Keratinocyte (primary cell): ENCODE data around the gene EXOSC5. TPM values are rescaled to one million over a fixed set of nuclear protein-coding genes. Genes with fewer than 3 reads are reported as not detected.

ENCODE experiments used
- DNase-seq: peaks from one replicate; pipeline ENCODE4 v3.0.0-alpha.2; 2011; ENCODE audit warnings: low read depth, missing footprints, low spot score
- FAIRE-seq: peaks from 2 replicates; lab custom pipeline; 2011; peaks lifted over from hg19 to GRCh38; lab: Jason Lieb, UNC
- H2AFZ ChIP-seq: 2 replicates; pipeline ENCODE4 v1.6.0; 2012; ENCODE audit warnings: low read length, control low read depth, inconsistent platforms; ENCODE audit not compliant: control insufficient read depth
- H3K27ac ChIP-seq: 2 replicates; pipeline ENCODE4 v1.5.1; 2011; ENCODE audit warnings: low read length; ENCODE audit not compliant: control insufficient read depth, insufficient read depth
- H3K27me3 ChIP-seq: 3 replicates; pipeline ENCODE4 v1.6.0; 2011; ENCODE audit warnings: low read length; ENCODE audit not compliant: control insufficient read depth, insufficient read depth; ENCODE audit errors: extremely low read depth
- H3K36me3 ChIP-seq, 2 experiments: 2 replicates in 1 of 2; 3 replicates in 1 of 2; pipeline ENCODE4 v1.5.1; 2011; ENCODE audit warnings: low read length in 2 of 2, mild to moderate bottlenecking in 1 of 2; ENCODE audit not compliant: control insufficient read depth in 2 of 2, insufficient read depth in 2 of 2; ENCODE audit errors: extremely low read depth in 1 of 2
- H3K4me1 ChIP-seq: 3 replicates; pipeline ENCODE4 v1.5.1; 2011; ENCODE audit warnings: low read length; ENCODE audit not compliant: control insufficient read depth, insufficient read depth; ENCODE audit errors: extremely low read depth
- H3K4me2 ChIP-seq: 3 replicates; pipeline ENCODE4 v1.6.0; 2011; ENCODE audit warnings: low read depth, low read length; ENCODE audit not compliant: control insufficient read depth, insufficient read depth; ENCODE audit errors: extremely low read depth
- H3K4me3 ChIP-seq, 3 experiments: fragments of 200-600 bp in 1 of 3; sonication (generic) in 1 of 3; 2 replicates in 2 of 3; 3 replicates in 1 of 3; pipeline ENCODE4 v1.5.1; 2011 to 2016; ENCODE audit warnings: low read length in 3 of 3, mild to moderate bottlenecking in 3 of 3, control low read depth in 2 of 3, inconsistent platforms in 1 of 3, low read depth in 1 of 3, mixed read lengths in 1 of 3, mixed run types in 1 of 3, moderate library complexity in 1 of 3; ENCODE audit not compliant: control insufficient read depth in 2 of 3, insufficient read depth in 2 of 3; ENCODE audit errors: extremely low read depth in 1 of 3
- H3K79me2 ChIP-seq: 2 replicates; pipeline ENCODE4 v1.6.0; 2012; ENCODE audit warnings: low read length; ENCODE audit not compliant: control insufficient read depth, insufficient read depth
- H3K9ac ChIP-seq: 3 replicates; pipeline ENCODE4 v1.6.0; 2011; ENCODE audit warnings: low read length; ENCODE audit not compliant: control insufficient read depth, insufficient read depth; ENCODE audit errors: extremely low read depth
- H3K9me1 ChIP-seq: 3 replicates; pipeline ENCODE4 v1.6.0; 2011; ENCODE audit warnings: low read length; ENCODE audit not compliant: control insufficient read depth, insufficient read depth; ENCODE audit errors: extremely low read depth
- H3K9me3 ChIP-seq: 2 replicates; pipeline ENCODE4 v1.5.1; 2012; ENCODE audit warnings: low read depth, low read length; ENCODE audit not compliant: control insufficient read depth
- H4K20me1 ChIP-seq: 3 replicates; pipeline ENCODE4 v1.6.0; 2011; ENCODE audit warnings: low read length; ENCODE audit not compliant: control insufficient read depth, insufficient read depth; ENCODE audit errors: extremely low read depth
- EZH2 ChIP-seq: IDR thresholded peaks from one replicate; pipeline ENCODE4 v1.6.1; 2012; ENCODE audit warnings: inconsistent platforms, mild to moderate bottlenecking, low read length, moderate library complexity
- dilution Hi-C: fragments of 300-500 bp; cut with MboI; formaldehyde crosslinking; loops from one replicate; pipeline ENCODE4 v1.7.0; 2020; ENCODE audit warnings: low sequenced_read_pairs; ENCODE audit not compliant: extremely low pct_ligation_motif_present
- polyA plus RNA-seq, 5 experiments: library from polyadenylated mRNA; depleted of rRNA in 3 of 5; stranded (reverse) in 3 of 5; stranded (forward) in 1 of 5; unstranded in 1 of 5; fragments of >200 nt; gene quantifications; 1 replicate in 1 of 5; 2 replicates in 3 of 5; 3 replicates in 1 of 5; pipeline versions ENCODE4 v1.2.1 to v1.2.3, GENCODE V29; 2011 to 2012; ENCODE audit warnings: missing spikeins in 2 of 5, low read depth in 1 of 5, low replicate concordance in 1 of 5
- TF ChIP-seq, protein P1 (sequence below), 3 experiments: IDR thresholded peaks in 1 of 3; conservative IDR thresholded peaks in 1 of 3; optimal IDR thresholded peaks in 1 of 3; 2 replicates in 2 of 3; 3 replicates in 1 of 3; pipeline versions ENCODE3 to v1.5.1; 2011; ENCODE audit warnings: low read length in 3 of 3, mild to moderate bottlenecking in 3 of 3, moderate library complexity in 2 of 3, control low read depth in 1 of 3, inconsistent platforms in 1 of 3; ENCODE audit not compliant: insufficient read depth in 2 of 3; ENCODE audit errors: extremely low read depth in 1 of 3

EXOSC5 gene
- polyA plus RNA-seq, 1 donor (not counting 4 experiments of a cell fraction or from before 2014, with no cell fraction given), result 12.5 TPM

DNA sequence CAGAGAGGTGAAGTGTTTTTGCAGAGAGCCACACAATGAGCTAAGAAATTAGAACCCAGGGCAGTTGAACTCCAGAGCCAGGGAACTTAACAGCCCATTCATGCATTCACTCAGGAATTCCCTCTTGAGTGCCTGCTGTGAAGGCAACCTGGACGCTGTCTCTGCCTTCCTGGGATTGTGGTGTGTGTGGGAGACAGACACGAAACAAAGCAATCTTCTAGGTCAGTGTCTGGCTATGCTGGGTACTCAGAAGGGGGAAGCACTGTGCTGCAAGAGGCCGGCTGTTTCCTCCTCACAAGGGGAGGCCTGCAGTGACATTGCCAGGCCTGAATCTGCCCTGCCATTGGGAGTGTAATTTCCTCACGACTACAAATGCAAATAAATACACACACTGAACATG lies 10.1 kb upstream of the EXOSC5 start:
- FAIRE-seq, result no peak

DNA sequence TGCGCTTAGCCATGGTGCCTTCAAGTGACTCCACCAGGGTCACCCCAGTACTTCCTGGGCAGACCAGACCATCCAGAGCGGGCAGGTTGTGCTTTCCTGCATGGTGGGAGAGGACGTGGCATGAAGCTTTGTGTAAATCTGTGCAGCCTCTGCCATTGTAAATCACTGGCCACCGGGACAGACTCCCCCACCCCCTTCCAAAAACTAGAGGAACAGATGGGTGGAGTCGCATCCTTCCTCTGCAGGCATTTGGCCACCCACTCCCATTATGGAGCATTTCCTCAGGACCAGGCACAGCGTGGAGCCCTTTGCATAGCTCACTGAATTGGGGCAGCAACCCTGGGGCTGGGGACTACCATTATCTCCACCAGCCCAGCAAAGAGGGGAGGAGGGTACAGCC lies 8.6 kb upstream of the EXOSC5 start:
- no peak for FAIRE-seq
- H3K4me2 ChIP-seq, result no peak overlapping the region
- no peaks in the 10 kb centered on the region for H3K79me2 ChIP-seq
- H3K9me3 ChIP-seq, result no peaks in the 10 kb centered on the region
- no peak overlapping the region for H3K27ac ChIP-seq
- no peak overlapping the region for H3K9ac ChIP-seq
- H3K27me3 ChIP-seq, result no peaks in the 10 kb centered on the region
- no peaks in the 10 kb centered on the region for H3K9me1 ChIP-seq
- peaks cover 5% of the 10 kb centered on the region for H3K4me1 ChIP-seq
- no peak overlapping the region for H3K4me3 ChIP-seq
- peaks cover 0 to 4% of the 10 kb centered on the region in 2 experiments for H3K36me3 ChIP-seq
- no peaks in the 10 kb centered on the region for H4K20me1 ChIP-seq
- dilution Hi-C loops, result no loop called here
- no peak overlapping the region for H2AFZ ChIP-seq
- no peak for DNase-seq
- TF ChIP-seq, protein P1, sequence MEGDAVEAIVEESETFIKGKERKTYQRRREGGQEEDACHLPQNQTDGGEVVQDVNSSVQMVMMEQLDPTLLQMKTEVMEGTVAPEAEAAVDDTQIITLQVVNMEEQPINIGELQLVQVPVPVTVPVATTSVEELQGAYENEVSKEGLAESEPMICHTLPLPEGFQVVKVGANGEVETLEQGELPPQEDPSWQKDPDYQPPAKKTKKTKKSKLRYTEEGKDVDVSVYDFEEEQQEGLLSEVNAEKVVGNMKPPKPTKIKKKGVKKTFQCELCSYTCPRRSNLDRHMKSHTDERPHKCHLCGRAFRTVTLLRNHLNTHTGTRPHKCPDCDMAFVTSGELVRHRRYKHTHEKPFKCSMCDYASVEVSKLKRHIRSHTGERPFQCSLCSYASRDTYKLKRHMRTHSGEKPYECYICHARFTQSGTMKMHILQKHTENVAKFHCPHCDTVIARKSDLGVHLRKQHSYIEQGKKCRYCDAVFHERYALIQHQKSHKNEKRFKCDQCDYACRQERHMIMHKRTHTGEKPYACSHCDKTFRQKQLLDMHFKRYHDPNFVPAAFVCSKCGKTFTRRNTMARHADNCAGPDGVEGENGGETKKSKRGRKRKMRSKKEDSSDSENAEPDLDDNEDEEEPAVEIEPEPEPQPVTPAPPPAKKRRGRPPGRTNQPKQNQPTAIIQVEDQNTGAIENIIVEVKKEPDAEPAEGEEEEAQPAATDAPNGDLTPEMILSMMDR (optimal IDR thresholded peaks at IDR 0.05 in 1 of 3, IDR thresholded peaks at IDR 0.05 in 1 of 3, conservative IDR thresholded peaks at IDR 0.05 in 1 of 3; ENCODE audit: extremely low read depth in 1 of 3, insufficient read depth in 2 of 3, low read length in 3 of 3), result no peak
- TF ChIP-seq EZH2, result no peak

More for the DNA sequence above, 10.1 kb upstream of the EXOSC5 start:
- Histone ChIP-seq H3K4me1 (peaks cover 5% of the 10 kb centered on the region), H3K36me3 (peaks cover 0 to 4% of the 10 kb centered on the region in 2 experiments), H3K9me1 (no peaks in the 10 kb centered on the region), H3K4me3 (no peak overlapping the region), H3K79me2 (no peaks in the 10 kb centered on the region), H3K27ac (no peak overlapping the region), H3K9me3 (no peaks in the 10 kb centered on the region), H2AFZ (no peak overlapping the region), H3K27me3 (no peaks in the 10 kb centered on the region), H4K20me1 (no peaks in the 10 kb centered on the region), H3K9ac (no peak overlapping the region), H3K4me2 (no peak overlapping the region)
- dilution Hi-C loops, result no loop called here
- DNase-seq, result no peak
- no peak for TF ChIP-seq EZH2
- TF ChIP-seq, protein P1 (optimal IDR thresholded peaks at IDR 0.05 in 1 of 3, IDR thresholded peaks at IDR 0.05 in 1 of 3, conservative IDR thresholded peaks at IDR 0.05 in 1 of 3; ENCODE audit: extremely low read depth in 1 of 3, insufficient read depth in 2 of 3, low read length in 3 of 3), result no peak
